Posterior cingulate gyrus (tissue), 11 donors: ENCODE measurements around the gene KRTAP10-2.
"Not testable (repeated sequence)": the region's sequence is repeated elsewhere in the genome, so short reads cannot be mapped to it uniquely, and the experiment has no call there.

ENCODE experiments used
- DNase-seq, 10 donors: peaks; one replicate each; pipeline versions ENCODE4 v3.0.0 to v3.0.0-alpha.2; 2020 to 2021; ENCODE audit warnings: mixed read lengths in 3 of 10
- intact Hi-C: fragments of 100-400 bp; cut with DNase I; formaldehyde crosslinking; loops from one replicate; pipeline ENCODE4 v1.15.1; 2023

Gene KRTAP10-2, protein sequence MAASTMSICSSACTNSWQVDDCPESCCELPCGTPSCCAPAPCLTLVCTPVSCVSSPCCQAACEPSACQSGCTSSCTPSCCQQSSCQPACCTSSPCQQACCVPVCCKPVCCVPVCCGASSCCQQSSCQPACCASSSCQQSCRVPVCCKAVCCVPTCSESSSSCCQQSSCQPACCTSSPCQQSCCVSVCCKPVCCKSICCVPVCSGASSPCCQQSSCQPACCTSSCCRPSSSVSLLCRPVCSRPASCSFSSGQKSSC

GRCh38 chr21:44551340-44551961, at the start of gene KRTAP10-2:
Gene KRTAP10-2 (minus strand): TSS chr21:44551505. CDS start chr21:44551458, 47 bp downstream.
- intact Hi-C loops = no loop called here

GRCh38 chr21:44601091-44601490, 49.8 kb upstream of the KRTAP10-2 start:
- DNase-seq = peak in 1 of 10 donors; percentile 56
- intact Hi-C loops = not testable (repeated sequence)

More at GRCh38 chr21:44551340-44551961, at the start of gene KRTAP10-2:
- peak in 3 of 10 donors; percentile 55 to 81 (median 79) for DNase-seq

DNA sequence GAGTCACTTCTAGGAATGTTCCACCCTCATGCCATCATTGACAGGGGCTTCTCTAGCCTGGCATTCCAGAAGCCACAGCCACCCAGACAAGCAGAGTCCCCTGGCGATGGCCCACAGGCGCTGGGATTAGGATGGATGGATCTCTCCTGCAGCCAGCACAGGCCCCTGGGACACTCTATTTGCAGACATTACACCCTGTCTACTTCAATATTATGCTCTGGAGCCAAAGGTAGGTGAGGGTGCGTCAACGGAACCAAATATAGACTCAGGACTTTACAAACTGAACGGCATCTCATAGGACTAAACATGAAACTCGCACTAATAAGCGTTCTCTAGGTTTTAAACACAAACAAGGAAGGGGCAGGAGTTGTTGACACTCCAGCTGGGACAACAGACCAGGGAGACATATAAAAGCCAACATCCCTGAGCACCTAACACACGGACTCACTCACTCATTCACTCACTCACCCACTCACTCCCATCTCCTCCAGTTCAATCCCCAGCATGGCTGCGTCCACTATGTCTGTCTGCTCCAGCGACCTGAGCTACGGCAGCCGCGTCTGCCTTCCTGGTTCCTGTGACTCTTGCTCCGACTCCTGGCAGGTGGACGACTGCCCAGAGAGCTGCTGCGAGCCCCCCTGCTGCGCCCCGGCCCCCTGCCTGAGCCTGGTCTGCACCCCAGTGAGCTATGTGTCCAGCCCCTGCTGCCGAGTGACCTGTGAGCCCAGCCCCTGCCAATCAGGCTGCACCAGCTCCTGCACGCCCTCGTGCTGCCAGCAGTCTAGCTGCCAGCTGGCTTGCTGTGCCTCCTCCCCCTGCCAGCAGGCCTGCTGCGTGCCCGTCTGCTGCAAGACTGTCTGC, 49.0 kb upstream of the KRTAP10-2 start, which contains the start of gene KRTAP10-7:
Gene KRTAP10-7, plus strand, starts transcription at position 480 of the 861 bp plus-strand sequence. Its CDS starts 25 bp downstream, at position 505.
- DNase-seq, intact Hi-C loops: not testable (repeated sequence)

GRCh38 chr21:44599264-44600029, 48.1 kb upstream of the KRTAP10-2 start:
- peak in 1 of 10 donors; percentile 66 for DNase-seq
- intact Hi-C loops = no loop called here

DNA sequence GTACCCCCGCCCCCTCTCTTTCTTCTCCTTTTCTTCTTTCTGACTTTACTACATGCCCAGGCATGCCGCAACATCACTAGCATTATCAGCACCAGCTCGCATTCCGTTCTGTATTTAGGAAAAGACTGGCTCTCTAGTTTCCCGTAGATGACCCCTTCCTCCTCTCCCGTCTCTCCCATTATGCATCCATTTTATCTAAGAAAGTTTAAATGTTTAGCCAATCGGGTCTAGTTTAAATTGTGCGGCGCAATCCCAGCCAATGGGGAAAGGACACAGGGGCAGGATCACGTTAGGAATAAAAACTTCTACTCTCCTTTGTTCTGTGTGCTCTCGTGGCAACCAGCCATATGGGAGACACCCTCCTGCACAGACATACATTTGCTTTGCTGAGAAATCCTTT, 46.8 kb upstream of the KRTAP10-2 start:
- DNase-seq = no peak

DNA sequence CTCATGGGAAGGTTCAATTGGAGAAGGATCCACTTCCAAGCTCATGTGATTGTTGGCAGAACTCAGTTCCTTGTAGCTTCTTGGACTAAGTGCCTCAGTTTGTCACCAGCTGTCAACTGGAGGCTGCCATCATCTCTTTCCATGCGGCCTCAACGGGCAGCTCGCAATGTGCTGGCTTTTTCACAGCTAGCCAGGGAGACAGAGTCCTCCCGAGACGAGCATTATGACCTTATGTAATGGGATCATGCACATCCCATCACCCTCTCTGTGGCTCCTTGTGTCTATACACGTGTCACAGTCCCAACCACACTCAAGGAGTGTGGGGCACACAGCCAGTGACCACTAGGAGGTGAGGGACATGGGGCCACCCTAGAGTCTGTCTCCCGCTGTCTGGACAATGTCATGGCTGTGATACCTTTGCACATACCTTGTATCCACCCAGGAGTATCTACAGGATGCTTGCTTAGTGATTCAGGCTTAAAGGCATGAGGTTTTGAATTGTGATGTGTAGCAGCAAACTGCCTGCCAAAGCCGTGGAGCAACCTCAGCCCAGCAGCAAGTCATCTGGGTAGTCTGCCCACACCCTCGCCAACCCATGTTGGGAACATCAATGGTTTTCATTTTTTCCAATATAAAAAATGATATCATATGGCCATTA, 44.9 kb upstream of the KRTAP10-2 start:
- intact Hi-C loops = no loop called here
- DNase-seq = no peak

More for the DNA sequence above, 46.8 kb upstream of the KRTAP10-2 start:
- intact Hi-C loops = no loop called here

DNA sequence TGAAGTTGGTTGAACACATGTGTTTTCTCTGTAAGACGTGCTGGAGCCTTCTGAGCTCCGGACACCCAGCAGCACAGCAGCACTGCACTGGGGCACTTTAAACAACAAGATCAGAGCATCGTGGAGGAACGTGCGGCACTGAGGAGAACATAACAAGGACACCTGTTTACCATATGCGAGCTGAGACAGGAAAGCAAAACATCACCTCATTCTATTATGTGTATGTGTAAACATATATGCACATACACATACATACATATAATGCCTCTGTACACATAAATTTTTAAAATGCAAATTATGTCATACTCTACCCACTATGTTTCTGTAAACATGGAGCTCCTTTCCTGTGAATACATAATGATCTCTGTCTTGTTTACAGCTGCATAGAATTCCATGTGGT, 44.2 kb upstream of the KRTAP10-2 start:
- intact Hi-C loops = no loop called here
- no peak for DNase-seq

DNA sequence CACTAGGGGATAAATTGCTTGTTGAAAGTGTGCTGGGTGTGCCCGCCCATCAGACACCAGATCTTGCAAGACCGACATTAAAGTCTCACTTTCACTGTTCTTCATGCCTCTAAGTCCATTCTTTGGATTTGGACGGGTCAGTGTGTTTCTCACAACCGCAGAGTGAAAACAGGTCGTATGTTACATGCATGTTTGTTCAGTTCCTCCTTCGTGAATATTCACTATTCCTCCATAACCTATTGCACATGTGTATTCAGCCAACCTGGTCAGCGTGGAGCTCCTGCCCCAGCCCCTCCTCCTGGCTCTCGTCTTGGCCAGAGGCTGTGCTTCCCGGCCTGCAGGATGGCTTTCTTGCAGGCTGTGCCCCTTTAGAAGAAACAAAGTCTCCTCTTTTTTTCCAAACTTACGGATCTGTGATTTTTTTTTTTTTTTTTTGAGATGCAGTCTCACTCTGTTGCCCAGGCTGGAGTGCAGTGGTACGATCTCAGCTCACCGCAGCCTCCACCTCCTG, 43.2 kb upstream of the KRTAP10-2 start:
- DNase-seq = peak in 2 of 10 donors; percentile 31 to 34
- intact Hi-C loops = no loop called here

- intact Hi-C loops = no loop called here
- peak in 2 of 10 donors; percentile 22 to 41 for DNase-seq
These were observed 42.5 kb upstream of the KRTAP10-2 start for GRCh38 chr21:44593598-44594405.

DNA sequence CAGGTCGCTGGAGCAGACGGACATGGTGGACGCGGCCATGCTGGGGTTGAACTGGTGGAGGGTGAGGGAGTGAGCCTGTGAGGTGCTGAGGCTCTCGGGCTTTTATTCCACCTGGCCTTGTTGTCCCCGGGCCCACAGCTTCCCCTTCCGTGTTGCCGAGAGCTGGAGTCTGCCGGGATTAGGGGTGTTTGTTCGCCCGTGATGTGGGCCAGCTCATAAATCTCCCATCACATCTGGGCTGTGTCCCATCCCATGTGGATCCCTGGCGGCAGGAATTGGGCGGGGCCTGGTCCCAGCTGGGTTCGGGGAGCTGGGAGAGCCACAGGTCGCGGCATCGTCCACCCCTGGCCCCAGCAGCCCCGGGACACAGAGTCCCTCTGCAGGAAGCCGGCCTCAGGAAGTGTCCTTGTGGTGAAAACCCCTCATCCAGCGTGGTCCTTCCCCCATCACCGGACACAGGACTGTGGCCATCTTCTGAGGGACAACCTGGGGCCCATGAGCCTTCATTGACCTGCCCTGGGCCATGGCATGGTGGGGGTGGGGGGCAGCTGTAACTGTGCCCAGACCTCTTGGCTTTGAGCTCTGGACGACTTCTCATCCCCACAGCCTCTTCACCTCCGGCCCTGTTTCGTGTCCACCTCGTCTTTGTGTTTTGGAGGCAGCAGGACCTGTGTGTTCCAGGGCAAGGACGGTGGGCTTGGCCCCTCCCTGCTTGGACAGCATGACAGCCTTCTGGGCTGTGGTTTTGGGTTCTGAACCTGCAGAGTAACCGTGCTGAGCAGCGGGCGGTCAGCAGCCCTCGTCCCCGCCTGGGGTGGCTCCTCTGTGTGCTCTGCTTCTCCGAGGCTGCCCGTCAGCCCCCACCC, 41.4 kb upstream of the KRTAP10-2 start, which contains the start of gene KRTAP10-6:
Gene KRTAP10-6, minus strand, starts transcription at position 60 of the 866 bp plus-strand sequence. Its CDS starts 21 bp downstream, at position 39.
- peak in 3 of 10 donors; percentile 24 to 72 (median 61) for DNase-seq
- intact Hi-C loops = no loop called here

DNA sequence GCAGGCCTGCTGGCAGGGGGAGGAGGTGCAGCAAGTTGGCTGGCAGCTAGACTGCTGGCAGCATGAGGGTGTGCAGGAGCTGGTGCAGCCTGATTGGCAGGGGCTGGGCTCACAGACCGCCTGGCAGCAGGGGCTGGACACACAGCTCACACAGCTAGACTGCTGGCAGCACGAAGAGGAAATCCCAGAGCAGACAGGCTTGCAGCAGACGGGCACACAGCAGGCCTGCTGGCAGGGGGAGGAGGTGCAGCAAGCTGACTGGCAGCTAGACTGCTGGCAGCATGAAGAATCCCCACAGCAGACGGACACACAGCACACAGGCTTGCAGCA, 40.5 kb upstream of the KRTAP10-2 start:
- DNase-seq = peak in 2 of 10 donors; percentile 22 to 68
- intact Hi-C loops = not testable (repeated sequence)

DNA sequence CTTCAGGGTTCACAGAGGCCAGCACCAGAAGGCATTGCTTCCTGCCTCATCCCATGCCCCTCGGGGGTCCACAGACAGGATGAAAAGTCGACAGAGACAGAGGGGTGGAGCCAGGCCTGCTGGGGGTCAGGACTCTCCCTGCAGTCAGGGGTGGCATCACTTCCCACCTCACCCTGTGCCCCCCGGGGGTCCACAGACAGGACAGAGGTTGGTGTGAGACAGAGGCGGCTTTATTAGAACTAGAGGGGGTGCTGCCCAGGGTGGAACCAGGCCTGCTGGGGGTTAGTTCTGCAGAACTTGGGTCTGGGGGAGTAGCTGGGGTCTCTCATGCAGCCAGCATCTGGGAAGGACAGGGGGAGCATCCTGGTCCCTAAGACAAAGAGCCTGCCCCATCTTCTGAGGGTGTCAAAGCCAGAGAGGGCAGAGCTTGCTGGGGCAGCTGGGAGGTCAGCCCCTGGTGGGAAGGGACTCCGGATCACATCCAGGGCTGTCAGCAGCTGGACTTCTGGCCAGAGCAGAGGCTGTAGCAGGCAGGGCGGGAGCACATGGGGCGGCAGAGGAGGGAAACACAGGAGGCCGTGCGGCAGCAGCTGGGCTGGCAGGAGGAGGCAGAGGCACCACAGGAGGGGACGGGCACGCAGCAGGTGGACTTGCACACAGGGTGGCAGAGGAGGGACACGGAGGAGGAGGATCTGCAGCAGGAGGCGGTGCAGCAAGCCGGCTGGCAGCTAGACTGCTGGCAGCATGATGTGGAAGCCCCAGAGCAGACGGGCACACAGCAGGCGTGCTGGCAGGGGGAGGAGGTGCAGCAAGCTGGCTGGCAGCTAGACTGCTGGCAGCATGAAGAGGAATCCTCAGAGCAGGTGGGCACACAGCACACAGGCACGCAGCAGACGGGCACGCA, 39.8 kb upstream of the KRTAP10-2 start:
- DNase-seq = peak in 2 of 10 donors; percentile 36 to 85
- intact Hi-C loops = not testable (repeated sequence)

- peak in 2 of 10 donors; percentile 48 to 56 for DNase-seq
- intact Hi-C loops = no loop called here
These were observed 39.0 kb upstream of the KRTAP10-2 start for GRCh38 chr21:44590311-44590721.

DNA sequence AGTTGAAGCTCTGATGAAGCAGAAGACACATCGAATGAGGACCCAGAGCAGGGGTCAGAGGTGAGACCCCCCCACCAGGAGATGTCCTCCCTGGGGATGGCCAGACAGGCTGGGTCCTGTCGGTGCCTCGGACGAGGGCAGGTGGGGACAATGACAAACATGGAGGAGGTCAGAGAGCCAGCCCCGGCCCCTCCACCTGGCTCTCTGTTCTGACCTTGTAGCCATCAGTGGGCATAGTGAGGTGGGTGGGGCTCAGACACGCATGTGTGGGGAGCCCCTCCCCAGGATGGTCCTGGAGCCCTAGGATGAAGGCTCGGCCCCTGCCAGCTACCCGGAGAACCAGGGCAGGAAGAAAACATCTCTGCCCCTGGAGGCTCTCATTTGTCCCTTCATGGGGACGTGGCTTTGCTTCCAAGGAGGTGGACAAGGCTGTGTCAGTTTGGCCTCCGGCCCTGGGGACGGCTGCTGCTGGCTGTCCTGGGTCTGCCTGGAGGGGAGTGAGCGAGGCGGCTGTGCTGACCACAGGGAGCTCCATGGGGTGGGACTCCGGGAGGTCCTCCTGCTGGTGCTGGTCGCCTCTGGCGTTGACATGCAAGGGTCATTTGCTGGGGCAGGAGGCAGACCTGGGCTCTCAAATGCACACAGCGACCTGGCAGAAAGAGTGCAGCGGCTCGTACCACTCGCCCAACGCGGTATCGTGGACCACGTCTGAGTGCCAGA, 38.4 kb upstream of the KRTAP10-2 start:
- intact Hi-C loops = no loop called here
- peak in 3 of 10 donors; percentile 20 to 74 (median 63) for DNase-seq

DNA sequence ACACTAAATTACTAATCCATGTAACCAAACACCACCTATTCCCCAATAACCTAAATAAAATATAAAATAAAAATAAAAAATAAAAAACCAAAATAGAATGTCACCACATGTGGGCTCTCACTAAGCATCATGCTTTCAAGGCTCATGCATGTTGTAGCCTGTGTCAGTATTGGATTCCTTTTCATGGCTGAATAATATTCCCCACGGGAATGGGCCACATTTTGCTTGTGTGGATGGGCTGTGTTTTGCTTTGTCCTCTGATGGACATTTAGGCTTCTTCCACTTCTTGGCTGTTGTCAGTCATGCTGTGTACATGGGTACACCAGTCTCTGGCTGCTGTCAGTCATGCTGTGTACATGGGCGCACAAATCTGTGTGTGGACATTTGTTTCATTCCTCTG, 37.8 kb upstream of the KRTAP10-2 start:
- DNase-seq = no peak
- intact Hi-C loops = no loop called here

- peak in 1 of 10 donors; percentile 58 for DNase-seq
- intact Hi-C loops = no loop called here
These were observed 34.6 kb upstream of the KRTAP10-2 start for GRCh38 chr21:44585892-44586291.
